Mucosa of rectum (tissue), 2 donors: Measurements from ENCODE around the gene SNRPD3.
A peak's percentile ranks its signal among the peaks of the same experiment; 100 is the strongest.

Experiments used
- H3K27ac ChIP-seq, 2 donors: one replicate each; pipeline ENCODE4 v1.7.0; 2013; ENCODE audit warnings: inconsistent platforms in 2 of 2, low read depth in 2 of 2, low read length in 2 of 2
- H3K27me3 ChIP-seq, 2 donors: one replicate each; pipeline ENCODE4 v1.7.0; 2013; ENCODE audit warnings: low read length in 2 of 2; ENCODE audit not compliant: control insufficient read depth in 2 of 2, insufficient read depth in 2 of 2
- H3K36me3 ChIP-seq, 2 donors: one replicate each; pipeline ENCODE4 v1.7.0; 2013; ENCODE audit warnings: low read length in 2 of 2; ENCODE audit not compliant: control insufficient read depth in 2 of 2, insufficient read depth in 2 of 2
- H3K4me1 ChIP-seq, 2 donors: one replicate each; pipeline ENCODE4 v1.7.0; 2013; ENCODE audit warnings: low read length in 2 of 2, mild to moderate bottlenecking in 1 of 2; ENCODE audit not compliant: control insufficient read depth in 2 of 2, insufficient read depth in 2 of 2
- H3K4me3 ChIP-seq, 2 donors: one replicate each; pipeline ENCODE4 v1.7.0; 2013; ENCODE audit warnings: low read length in 2 of 2
- H3K9ac ChIP-seq, 2 donors: one replicate each; pipeline ENCODE4 v1.7.0; 2013; ENCODE audit warnings: low read length in 2 of 2, low read depth in 1 of 2, mild to moderate bottlenecking in 1 of 2
- H3K9me3 ChIP-seq, 2 donors: one replicate each; pipeline ENCODE4 v1.7.0; 2013; ENCODE audit warnings: low read length in 2 of 2; ENCODE audit not compliant: control insufficient read depth in 2 of 2
- donor health status: healthy.
- donor health status: Normal muscosa, but diverticular disease.

Gene SNRPD3

GRCh38 chr22:24555165-24556039 lies at the start of gene SNRPD3:
Gene SNRPD3 (plus strand): TSS chr22:24555999. CDS start chr22:24557675, 1,676 bp downstream.
- H3K9me3 ChIP-seq: no peaks in the 10 kb centered on the region
- H3K4me1 ChIP-seq: peaks cover 41 to 46% of the 10 kb centered on the region in 2 donors
- H3K27ac ChIP-seq: peak within 1 kb of the TSS; percentile 96 to 99
- H3K36me3 ChIP-seq: peaks cover 22 to 26% of the 10 kb centered on the region in 2 donors
- H3K27me3 ChIP-seq: no peaks in the 10 kb centered on the region
- peak within 1 kb of the TSS; percentile 96 to 99 for H3K4me3 ChIP-seq
- H3K9ac ChIP-seq: peak within 1 kb of the TSS; percentile 95 to 99

- no peaks in the 10 kb centered on the region for H3K9me3 ChIP-seq
- no peak overlapping the region for H3K9ac ChIP-seq
- H3K4me3 ChIP-seq: no peak overlapping the region
- H3K27me3 ChIP-seq: no peaks in the 10 kb centered on the region
- peak overlapping the region in 1 of 2 donors; percentile 52 for H3K27ac ChIP-seq
- peaks cover 16 to 23% of the 10 kb centered on the region in 2 donors for H3K4me1 ChIP-seq
- H3K36me3 ChIP-seq: no peaks in the 10 kb centered on the region
These were observed 48.9 kb upstream of the SNRPD3 start for GRCh38 chr22:24506802-24507438.

GRCh38 chr22:24507716-24508115 lies 48.1 kb upstream of the SNRPD3 start:
- H3K9ac ChIP-seq: no peak overlapping the region

GRCh38 chr22:24510637-24511625 lies 44.9 kb upstream of the SNRPD3 start:
- Histone ChIP-seq H3K4me3 (no peak overlapping the region), H3K27ac (no peak overlapping the region), H3K9ac (no peak overlapping the region)

More at GRCh38 chr22:24507716-24508115, 48.1 kb upstream of the SNRPD3 start:
- H3K4me1 ChIP-seq: peaks cover 16 to 27% of the 10 kb centered on the region in 2 donors
- H3K4me3 ChIP-seq: no peak overlapping the region
- no peaks in the 10 kb centered on the region for H3K9me3 ChIP-seq
- H3K27ac ChIP-seq: no peak overlapping the region
- H3K36me3 ChIP-seq: no peaks in the 10 kb centered on the region
- no peaks in the 10 kb centered on the region for H3K27me3 ChIP-seq

GRCh38 chr22:24512043-24512442 lies 43.8 kb upstream of the SNRPD3 start:
- Histone ChIP-seq H3K27me3 (no peaks in the 10 kb centered on the region), H3K36me3 (no peaks in the 10 kb centered on the region), H3K4me3 (no peak overlapping the region), H3K9ac (no peak overlapping the region), H3K4me1 (peaks cover 15 to 33% of the 10 kb centered on the region in 2 donors), H3K27ac (no peak overlapping the region), H3K9me3 (no peaks in the 10 kb centered on the region)

More at GRCh38 chr22:24510637-24511625, 44.9 kb upstream of the SNRPD3 start:
- H3K9me3 ChIP-seq: no peaks in the 10 kb centered on the region
- H3K27me3 ChIP-seq: no peaks in the 10 kb centered on the region
- peaks cover 24 to 39% of the 10 kb centered on the region in 2 donors for H3K4me1 ChIP-seq
- no peaks in the 10 kb centered on the region for H3K36me3 ChIP-seq

- Histone ChIP-seq H3K4me1 (peaks cover 15 to 30% of the 10 kb centered on the region in 2 donors), H3K9me3 (no peaks in the 10 kb centered on the region), H3K9ac (no peak overlapping the region), H3K4me3 (no peak overlapping the region), H3K36me3 (no peaks in the 10 kb centered on the region), H3K27me3 (no peaks in the 10 kb centered on the region), H3K27ac (no peak overlapping the region)
These were observed 42.2 kb upstream of the SNRPD3 start for GRCh38 chr22:24513378-24514240.

GRCh38 chr22:24514241-24515026 lies 41.4 kb upstream of the SNRPD3 start:
- H3K9me3 ChIP-seq: no peaks in the 10 kb centered on the region
- no peak overlapping the region for H3K9ac ChIP-seq
- H3K4me1 ChIP-seq: peaks cover 15 to 30% of the 10 kb centered on the region in 2 donors
- no peaks in the 10 kb centered on the region for H3K36me3 ChIP-seq
- H3K27ac ChIP-seq: peak overlapping the region in 1 of 2 donors; percentile 4
- H3K27me3 ChIP-seq: no peaks in the 10 kb centered on the region
- no peak overlapping the region for H3K4me3 ChIP-seq

- H3K36me3 ChIP-seq: no peaks in the 10 kb centered on the region
- no peak overlapping the region for H3K9ac ChIP-seq
- H3K4me3 ChIP-seq: no peak overlapping the region
- no peak overlapping the region for H3K27ac ChIP-seq
- H3K27me3 ChIP-seq: peaks cover 0 to 2% of the 10 kb centered on the region in 2 donors
- peaks cover 15 to 30% of the 10 kb centered on the region in 2 donors for H3K4me1 ChIP-seq
- no peaks in the 10 kb centered on the region for H3K9me3 ChIP-seq
These were observed 40.8 kb upstream of the SNRPD3 start for GRCh38 chr22:24515027-24515338.
